HG03521 (cell line): ENCODE measurements around the gene EVC.

ENCODE experiments used
- ATAC-seq: cut with Tn5 transposase; IDR thresholded peaks from one replicate; pipeline ENCODE4 v1.9.1; 2021; ENCODE audit warnings: mild to moderate bottlenecking, moderate library complexity; ENCODE audit not compliant: unreplicated experiment

Gene EVC

DNA sequence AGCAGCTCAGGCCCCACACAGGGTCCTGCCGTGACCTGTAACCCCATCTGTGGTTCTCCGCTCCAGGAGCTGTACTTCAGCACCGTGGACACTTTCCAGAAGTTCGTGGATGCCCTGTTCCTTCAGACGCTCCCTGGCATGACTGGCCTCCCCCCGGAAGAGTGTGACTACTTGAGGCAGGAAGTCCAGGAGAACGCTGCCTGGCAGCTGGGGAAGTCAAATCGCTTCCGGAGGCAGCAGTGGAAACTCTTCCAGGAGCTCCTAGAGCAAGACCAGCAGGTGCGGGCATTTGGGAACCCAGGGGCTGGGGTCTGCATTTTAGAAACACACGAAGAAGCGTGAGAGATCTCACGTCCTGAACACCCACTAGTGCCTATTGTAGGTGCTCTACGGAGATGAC lies 72.5 kb downstream of the EVC start:
- no peak for ATAC-seq

DNA sequence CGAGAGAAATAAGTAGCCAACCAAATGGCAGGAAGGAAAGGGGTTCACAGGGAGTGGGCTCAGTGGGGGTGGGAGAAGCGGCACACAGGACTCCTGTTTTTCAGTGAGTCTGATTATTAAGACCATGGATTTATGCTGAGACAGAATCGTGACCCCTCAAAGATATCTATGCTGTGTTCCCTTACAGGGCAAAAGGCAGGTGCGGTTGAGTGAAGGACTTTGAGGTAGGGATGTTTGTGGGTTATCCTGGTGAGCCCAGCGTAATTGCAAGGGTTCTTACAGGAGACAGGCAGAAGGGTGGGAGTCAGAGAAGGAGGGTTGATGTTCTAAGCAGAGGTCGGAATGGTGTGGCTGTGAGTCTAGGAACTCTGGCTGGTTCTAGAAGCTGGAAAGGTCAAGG lies 73.0 kb downstream of the EVC start:
- ATAC-seq = no peak

DNA sequence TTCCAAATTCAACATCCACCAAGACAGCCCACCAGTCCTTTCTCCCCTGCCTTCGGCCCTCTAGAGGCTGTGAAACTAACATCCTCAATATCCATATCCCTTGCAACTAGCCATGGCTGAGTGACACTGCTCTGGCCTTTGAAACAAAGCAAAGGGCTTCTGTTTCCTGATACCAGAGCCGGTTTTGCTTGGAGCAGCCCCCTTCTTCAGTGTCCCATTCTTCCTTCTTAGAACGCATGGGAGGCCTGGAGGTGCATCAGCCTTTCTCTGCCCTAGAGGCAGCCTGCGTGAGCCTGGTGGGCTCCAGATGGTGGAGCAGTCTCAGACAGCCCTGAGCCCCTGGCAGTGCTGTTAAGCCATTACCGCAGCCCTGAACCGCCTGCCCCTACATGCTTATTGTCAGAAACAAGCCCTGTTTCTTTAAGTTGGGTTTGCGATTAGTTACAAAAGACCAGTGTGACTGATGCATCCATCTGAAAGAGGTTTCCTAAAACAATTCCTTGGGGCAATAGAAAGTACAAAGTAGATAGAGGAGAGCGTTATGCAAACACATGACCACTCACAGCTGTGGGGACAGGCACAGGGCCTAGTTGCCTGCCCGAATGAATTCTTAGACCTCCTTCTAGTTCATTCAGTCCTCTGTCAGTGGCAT lies 74.1 kb downstream of the EVC start:
- ATAC-seq = no peak

DNA sequence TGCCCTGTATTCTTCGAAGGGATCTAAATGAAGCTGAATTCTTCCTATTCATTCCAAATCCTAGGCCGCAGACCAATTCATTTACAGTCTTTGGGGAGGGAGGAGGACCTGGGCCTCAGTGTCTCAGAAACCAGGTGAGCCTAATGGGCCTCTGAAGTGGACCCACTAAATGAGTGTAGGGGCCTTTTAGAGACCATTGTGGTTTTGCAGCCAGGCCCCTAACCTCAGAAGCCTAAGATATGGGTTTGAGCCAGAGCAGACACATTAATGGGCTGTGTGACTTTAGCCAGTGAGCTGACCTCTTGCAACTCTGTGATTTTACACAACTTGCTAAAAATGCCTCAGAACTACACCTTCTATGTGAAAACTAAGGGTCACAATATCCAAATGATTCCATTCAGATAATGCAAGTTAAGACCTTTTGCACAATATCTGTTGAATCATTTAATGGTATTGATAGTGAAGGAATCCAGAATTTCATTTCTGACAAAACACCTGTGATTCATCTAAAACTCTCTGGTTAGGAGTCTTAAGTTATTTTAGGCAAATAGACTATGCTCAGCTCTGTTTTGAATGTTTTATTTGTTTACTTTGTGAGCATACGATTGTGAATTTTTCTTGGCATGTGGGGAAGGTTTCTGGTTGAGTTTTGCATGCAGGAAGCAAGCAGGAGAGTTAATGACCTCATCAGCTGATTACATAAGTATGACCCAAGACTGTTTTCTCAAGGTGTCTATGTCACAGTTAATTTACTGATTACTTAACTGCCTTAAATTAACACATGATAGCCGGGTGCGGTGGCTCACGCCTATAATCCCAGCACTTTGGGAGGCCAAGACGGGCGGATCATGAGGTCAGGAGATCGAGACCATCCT lies 75.0 kb downstream of the EVC start:
- ATAC-seq = no peak

DNA sequence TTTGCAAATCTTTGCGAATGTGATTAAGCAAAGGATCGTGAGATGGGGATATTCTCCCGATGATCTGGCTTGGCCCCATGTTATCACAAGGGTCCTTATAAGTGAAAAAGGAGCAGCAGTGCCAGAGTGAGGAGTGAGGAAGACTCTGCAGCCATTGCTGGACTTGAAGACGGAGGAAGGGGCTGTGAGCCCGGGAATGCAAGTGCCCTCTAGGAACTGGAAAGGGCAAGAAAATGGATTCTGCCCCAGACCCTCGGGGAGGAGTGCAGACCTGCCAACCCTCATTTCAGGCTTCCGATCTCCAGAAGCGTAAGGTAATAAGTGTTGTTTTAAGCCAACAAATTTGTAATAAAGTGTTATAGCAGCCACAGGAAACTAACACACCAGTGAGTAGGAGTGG lies 76.3 kb downstream of the EVC start:
- ATAC-seq = no peak

DNA sequence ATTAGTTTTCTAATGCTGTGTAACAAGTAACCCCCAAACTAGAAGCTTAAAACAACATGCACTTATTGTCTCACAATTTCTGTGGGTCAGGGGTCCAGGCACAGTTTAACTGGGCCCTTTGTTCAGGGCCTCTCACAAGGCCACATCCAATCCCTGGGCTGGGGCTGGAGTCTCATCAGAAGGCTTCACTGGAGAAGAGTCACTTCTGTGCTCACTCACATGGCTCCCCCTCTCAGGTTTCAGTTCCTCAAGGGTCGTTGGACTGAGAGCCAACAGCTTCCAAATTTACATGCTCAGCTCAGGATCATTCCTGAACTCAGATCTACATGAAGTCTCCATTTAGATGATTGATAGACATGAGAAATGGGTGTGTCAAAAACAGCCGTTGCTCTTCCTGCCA lies 77.1 kb downstream of the EVC start:
- ATAC-seq = no peak

DNA sequence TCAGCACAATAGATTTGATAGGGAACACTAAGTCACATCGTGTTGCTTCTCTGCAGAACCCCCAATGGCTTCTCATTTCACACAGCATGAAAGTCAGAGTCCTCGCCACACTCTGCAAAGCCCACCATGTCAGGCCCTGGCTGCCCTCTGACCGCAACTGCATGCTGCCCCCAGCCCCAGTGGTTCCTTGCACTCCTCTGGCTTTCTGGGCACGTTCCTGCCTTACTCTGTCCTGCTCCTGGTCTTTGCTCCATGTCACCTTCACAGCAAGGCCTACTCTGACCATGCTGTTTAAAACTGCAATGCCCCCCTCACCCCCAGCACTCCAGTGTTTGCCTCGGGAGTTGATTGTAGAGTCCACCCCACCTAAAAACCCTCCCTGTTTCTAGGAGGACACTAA lies 78.1 kb downstream of the EVC start:
- ATAC-seq = no peak

DNA sequence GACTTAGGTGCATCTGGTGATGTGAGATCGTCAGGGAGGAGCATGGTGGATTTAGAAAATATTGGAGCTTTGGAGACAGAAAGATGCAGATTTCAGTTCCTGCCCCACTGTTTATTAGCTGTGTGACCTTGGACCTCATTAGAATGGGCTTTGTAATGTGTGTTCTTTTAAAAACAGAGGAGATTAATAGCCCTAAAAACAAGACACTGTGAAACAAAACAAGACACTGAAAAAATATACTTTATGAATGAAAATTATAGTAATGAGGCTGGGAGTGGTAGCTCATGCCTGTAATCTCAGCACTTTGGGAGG lies 79.5 kb downstream of the EVC start:
- ATAC-seq = no peak

DNA sequence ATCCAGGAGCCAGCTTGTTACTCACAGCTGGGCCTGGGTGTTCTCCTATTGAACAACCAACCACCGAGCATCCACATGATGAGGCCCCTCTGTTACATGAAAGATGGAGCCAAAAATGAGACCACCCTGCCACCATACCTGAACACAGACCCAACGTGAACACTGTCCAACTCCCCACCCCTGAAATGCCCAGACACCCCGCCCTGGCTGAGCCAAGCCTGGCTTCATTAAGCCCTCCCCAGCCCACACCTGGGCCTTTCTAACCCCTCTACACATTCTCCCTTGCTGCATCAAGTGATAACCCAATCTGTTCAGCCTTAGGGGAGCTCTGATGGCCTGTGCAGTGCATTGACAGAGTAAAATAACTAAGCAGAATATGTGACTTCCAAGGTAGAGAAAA lies 80.7 kb downstream of the EVC start:
- ATAC-seq = no peak

DNA sequence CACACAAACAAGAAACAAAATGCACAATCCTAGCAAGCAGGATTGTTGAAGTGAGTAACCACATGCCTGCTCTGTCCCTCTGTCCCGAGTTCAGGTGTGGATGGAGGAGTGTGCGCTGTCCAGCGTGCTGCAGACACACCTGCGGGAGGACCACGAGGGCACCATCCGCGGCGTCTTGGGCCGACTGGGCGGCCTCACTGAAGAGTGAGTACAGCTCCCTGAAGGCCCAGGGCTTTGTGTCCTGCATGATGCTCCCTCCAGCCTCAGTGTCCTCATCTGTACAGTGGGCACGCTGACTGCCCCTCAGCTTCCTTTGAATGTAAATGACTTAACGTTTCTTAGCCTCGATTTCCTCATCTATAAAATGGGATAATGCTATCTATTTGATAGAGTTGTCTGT lies 82.5 kb downstream of the EVC start:
- ATAC-seq = no peak

DNA sequence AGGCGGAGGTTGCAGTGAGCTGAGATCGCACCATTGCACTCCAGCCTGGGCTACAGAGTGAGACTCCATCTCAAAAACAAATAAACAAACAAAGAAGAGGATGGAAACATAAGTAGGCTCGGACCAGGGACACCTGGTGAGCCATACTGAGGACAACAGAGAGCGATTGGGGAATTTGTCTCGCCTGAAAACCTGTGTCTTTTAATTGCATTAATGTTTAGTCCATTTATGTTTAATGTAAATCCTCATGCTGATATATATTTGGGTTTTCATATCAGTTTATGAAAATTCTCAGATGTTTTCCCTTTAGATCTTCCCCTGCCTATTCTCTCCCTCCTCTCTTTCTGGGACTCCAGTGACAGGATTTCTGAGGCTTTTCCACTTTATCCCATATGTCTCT lies 84.6 kb downstream of the EVC start:
- ATAC-seq = no peak

DNA sequence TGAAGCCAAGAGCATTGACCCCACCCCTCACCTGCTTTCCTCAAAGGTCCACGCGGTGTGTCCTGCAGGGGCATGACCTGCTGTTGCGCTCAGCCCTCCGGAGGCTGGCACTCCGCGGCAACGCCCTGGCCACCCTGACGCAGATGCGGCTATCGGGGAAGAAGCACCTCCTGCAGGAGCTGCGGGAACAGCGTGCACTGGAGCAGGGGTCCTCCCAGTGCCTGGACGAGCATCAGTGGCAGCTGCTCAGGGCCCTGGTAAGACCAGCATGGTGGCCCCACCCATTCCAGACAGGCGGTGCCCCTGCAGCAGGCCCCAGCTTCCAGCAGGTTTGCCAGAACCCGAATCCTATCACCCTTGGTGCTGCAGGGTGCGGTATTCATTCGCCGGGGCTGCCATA lies 86.0 kb downstream of the EVC start:
- ATAC-seq = no peak

DNA sequence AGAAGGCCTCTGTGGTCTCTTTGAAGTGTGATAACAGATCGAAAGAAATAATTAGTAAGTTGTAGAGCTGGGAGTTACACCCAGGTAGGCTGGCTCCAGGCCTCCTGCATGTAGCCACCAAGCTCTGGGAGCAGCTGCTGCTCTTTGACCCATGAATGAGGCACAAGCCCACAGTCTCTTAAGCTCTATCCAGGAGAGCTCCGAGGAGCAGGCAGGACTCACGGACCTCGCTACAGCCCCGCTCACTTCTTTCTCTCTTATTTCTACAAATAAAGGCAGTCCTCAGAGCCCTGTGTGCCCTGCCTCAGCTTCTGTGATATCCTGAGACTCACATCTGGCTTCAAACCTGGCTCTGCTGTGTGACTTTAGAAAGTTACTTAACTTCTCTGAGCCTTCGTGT lies 86.9 kb downstream of the EVC start:
- ATAC-seq = no peak

DNA sequence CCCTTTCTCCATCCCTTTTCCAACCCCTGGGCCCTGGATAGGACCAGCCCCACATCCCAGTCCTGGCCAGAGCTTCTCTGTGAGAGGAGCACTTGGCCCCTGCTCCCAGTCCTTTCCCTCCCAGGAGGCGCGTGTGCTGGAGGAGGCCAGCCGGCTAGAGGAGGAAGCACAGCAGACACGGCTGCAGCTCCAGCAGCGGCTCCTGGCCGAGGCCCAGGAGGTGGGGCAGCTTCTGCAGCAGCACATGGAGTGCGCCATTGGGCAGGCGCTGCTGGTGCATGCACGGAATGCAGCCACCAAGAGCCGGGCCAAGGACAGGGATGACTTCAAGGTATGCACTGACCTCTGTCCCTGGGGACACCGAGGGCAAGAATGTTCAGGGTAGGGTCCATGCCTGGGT lies 87.5 kb downstream of the EVC start:
- no peak for ATAC-seq

DNA sequence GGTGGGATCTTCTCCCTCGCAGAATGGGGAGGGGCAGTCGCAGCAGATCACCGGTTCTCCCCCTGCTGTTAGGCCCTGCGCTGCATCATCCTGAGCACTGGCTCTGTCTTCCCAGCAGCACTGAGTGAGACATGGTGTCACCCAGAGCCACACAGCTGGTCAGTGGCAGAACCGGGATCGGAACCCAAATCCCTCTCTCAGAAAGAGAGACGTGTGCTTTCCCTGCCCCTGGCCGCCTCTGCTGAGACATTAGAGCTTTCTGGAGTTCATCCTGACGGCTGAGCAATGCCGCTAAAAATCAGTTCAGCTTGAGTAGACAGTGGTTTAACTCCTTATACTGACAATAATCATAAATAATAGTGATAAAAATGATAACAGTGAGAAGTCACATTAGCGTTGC lies 87.9 kb downstream of the EVC start:
- ATAC-seq = no peak

DNA sequence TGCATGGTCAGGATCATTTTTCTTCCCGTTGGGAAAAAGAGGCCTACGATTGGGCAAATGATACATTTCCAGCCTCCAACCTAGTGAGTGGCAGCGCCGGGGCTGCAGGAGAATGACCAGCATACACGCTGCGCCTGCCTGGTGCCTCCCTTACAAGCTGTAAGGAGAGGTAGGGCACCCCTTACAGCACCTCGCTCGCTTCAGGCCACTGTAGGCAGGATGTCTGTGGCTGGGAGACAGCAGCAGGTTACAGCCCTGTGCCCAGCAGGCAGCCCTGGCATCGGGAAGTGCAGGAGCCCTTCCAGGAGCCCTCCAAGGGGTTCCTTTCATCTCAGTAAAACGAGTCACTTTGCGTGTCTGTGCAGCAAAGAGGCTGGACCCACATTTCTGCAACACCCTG lies 88.4 kb downstream of the EVC start:
- no peak for ATAC-seq

DNA sequence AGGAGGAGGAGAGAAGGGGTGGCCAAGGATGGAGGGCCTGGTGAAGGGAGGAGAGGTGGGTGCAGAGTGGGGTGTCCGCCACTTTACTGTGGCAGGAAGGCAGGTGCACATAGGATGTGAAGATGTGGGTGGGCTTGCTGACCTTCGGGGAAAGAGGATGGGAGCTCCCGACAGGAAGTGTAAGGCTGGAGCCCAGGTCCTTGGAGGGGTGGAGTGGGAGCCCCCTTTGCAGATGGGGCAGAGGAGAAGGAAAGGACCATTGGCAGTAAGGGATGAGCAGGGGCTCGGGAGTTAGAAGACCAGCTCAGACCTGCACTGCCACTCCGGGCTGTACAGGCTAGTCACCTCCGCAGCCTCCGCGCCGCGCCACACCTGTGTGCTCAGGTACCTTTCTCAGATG lies 89.5 kb downstream of the EVC start:
- no peak for ATAC-seq

DNA sequence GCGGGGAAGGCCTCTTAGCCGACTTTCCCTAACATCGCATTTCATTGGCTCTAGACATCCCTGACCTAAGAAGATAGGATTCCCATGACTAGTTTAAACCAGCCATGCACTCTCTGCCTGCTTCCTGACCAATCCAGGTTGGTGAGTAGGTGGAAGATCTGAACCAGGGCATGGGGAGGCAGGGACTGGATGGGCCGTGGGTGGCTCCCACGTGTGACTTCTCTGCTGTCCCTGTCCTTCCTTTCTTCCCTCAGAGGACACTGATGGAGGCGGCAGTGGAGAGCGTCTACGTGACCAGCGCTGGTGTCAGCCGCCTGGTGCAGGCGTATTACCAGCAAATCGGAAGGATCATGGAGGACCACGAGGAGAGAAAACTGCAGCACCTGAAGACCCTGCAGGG lies 90.7 kb downstream of the EVC start:
- ATAC-seq = no peak

DNA sequence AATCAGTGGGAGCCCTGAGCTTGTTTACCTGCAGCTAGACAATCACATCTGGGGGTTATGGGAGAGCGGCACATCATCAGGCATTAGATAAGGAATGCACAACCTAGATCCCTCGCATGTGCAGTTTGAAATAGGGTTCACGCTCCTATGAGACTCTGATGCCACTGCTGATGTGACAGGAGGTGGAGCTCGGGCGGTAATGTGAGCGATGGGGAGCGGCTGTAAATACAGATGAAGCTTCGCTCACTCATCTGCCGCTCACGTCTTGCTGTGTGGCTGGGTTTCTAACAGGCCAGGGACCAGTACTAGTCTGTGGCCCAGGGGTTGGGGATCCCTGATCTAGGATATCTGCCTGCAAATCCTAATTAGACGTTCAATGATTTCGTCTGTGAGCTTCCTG lies 91.6 kb downstream of the EVC start:
- no peak for ATAC-seq

DNA sequence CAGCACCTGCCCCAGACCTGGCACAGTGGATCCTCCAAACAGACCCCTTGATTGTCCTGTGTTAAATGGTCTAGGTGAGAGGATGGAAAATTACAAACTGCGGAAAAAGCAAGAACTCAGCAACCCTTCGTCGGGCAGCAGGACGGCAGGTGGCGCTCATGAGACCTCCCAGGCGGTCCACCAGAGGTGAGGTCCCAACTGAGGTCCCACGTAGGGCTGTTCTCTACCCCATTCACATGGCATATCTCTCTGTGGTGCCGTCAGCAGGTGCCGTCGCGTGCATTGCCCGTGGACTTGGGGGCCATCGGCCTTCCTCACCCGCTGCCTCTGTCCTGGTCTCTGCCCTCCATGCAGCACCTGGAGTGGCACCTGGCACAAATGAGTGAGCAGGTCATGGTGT lies 93.7 kb downstream of the EVC start:
- no peak for ATAC-seq

DNA sequence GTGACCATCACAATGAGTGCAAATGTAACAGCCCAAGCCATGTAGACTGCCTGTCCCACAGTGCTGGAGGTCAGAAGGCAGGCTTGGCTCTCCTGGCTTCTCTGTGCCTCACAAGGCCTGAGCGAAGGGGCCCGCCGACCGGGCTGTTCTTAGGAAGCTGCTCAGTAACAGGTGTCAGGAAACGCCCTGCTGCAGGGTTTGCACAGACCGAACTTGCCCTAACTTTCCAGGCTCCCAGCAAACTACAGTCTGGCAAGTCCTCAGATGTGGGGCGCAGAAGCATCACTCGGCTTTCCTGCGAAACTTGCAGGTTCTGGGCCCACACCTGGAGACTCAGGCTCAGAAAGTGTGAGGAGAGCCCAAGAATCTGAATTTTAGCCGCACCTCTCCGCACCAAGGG lies 94.3 kb downstream of the EVC start:
- ATAC-seq = no peak

DNA sequence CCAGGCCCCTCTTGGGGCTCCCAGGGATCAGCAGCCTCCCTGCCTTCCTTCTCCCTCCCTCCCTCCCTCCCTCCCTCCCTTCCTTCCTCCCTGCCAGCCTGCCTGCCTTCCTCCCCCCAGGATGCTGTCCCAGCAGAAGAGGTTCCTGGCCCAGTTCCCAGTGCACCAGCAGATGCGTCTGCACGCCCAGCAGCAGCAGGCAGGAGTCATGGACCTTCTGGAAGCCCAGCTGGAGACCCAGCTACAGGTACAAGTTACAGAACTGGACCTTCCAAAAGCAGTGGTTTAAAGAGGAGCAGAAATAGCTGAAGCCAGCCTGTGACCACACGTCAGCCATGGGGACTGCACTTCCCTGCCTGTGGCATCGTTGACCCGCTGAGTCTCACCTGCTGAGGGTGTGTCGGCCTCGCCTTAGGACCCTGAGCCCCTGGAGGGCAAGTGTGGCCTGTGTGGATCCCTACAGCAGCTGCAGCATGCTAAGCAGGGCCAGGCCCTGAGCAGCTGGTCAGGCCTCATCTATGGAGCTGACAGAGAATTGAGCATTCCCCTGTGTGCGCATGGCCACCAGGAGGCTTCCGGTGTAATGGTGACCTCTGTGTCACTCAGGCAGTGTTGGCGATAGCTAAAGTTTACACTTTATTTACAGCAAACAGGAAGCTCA lies 97.2 kb downstream of the EVC start:
- ATAC-seq = no peak
